OCI-LY7 (cell line): ENCODE results near the gene FGD5. TPM values are rescaled to one million over a fixed set of nuclear protein-coding genes. Genes with fewer than 3 reads are reported as not detected.

ENCODE experiments used
- BruUV-seq: library from RNA; stranded (reverse); fragments of 400-500 nt; replicated peaks from 2 replicates; lab custom pipeline; 2021; lab: Mats Ljungman, UMichigan
- CTCF ChIA-PET: fragments of 300-600 bp; sonication (Branson Sonifier 250); formaldehyde crosslinking; loops from one replicate; lab custom pipeline; 2022; ENCODE audit warnings: antibody characterized with exemption; ENCODE audit not compliant: unreplicated experiment; lab: Charles Lee
- POLR2A ChIA-PET: fragments of 300-600 bp; sonication (Branson Sonifier 250); formaldehyde crosslinking; loops from one replicate; lab custom pipeline; 2022; ENCODE audit warnings: antibody characterized with exemption; lab: Charles Lee
- DNase-seq: peaks from one replicate; pipeline ENCODE4 v3.0.0-alpha.2; 2015; ENCODE audit warnings: low spot score
- H2AFZ ChIP-seq: fragments of 200-600 bp; sonication (generic), shearing (Covaris generic); 2 replicates; pipeline ENCODE4 v1.6.1; 2014; ENCODE audit warnings: mild to moderate bottlenecking, antibody characterized with exemption, low read length, moderate library complexity
- H3K27ac ChIP-seq: fragments of 200-600 bp; sonication (generic); 2 replicates; pipeline ENCODE4 v1.5.1; 2014; ENCODE audit warnings: mixed run types, low read depth, mild to moderate bottlenecking, moderate library complexity, low read length, inconsistent platforms; ENCODE audit not compliant: poor library complexity, severe bottlenecking
- H3K36me3 ChIP-seq: fragments of 200-600 bp; sonication (generic); 2 replicates; pipeline ENCODE4 v1.6.1; 2014; ENCODE audit warnings: mild to moderate bottlenecking, antibody characterized with exemption, low read length, moderate library complexity, mixed read lengths; ENCODE audit not compliant: insufficient read depth
- H3K4me1 ChIP-seq: fragments of 200-600 bp; sonication (generic); 2 replicates; pipeline ENCODE4 v1.5.1; 2014; ENCODE audit warnings: mild to moderate bottlenecking, low read length; ENCODE audit not compliant: insufficient read depth, poor library complexity, severe bottlenecking
- H3K4me2 ChIP-seq: fragments of 200-600 bp; sonication (generic); 2 replicates; pipeline ENCODE4 v1.6.1; 2014; ENCODE audit warnings: mild to moderate bottlenecking, low read length
- H3K4me3 ChIP-seq: fragments of 200-600 bp; sonication (generic); 2 replicates; pipeline ENCODE4 v1.5.1; 2014; ENCODE audit warnings: mild to moderate bottlenecking, low read depth, low read length; ENCODE audit not compliant: poor library complexity, severe bottlenecking
- H3K79me2 ChIP-seq: fragments of 200-600 bp; sonication (generic); 2 replicates; pipeline ENCODE4 v1.6.1; 2016; ENCODE audit warnings: low read depth, mild to moderate bottlenecking, low read length, moderate library complexity, mixed read lengths; ENCODE audit not compliant: insufficient read depth
- H3K9me2 ChIP-seq: fragments of 200-600 bp; sonication (generic); 2 replicates; pipeline ENCODE4 v1.6.1; 2016; ENCODE audit warnings: mild to moderate bottlenecking, low read length, mixed read lengths; ENCODE audit not compliant: insufficient read depth
- H3K9me3 ChIP-seq: fragments of 200-600 bp; sonication (generic); 2 replicates; pipeline ENCODE4 v1.6.1; 2014; ENCODE audit warnings: mild to moderate bottlenecking, mixed run types, low read length, mixed read lengths
- H4K20me1 ChIP-seq: fragments of 200-600 bp; sonication (generic); 2 replicates; pipeline ENCODE4 v1.6.1; 2014; ENCODE audit warnings: mild to moderate bottlenecking, antibody characterized with exemption, low read length, moderate library complexity, mixed read lengths; ENCODE audit not compliant: insufficient read depth
- EZH2phosphoT487 ChIP-seq: fragments of 200-600 bp; sonication (generic); IDR thresholded peaks from 2 replicates; pipeline ENCODE4 v1.6.1; 2018; ENCODE audit warnings: low read depth, borderline replicate concordance, mild to moderate bottlenecking, mixed run types, antibody characterized with exemption, low read length, moderate library complexity, mixed read lengths
- intact Hi-C: fragments of 100-400 bp; cut with micrococcal nuclease; formaldehyde crosslinking; loops from one replicate; pipeline ENCODE4 v1.10.0; 2022; ENCODE audit not compliant: unreplicated experiment
- total RNA-seq, 2 experiments: library from RNA; depleted of rRNA in 1 of 2; stranded (reverse); fragments of >200 nt in 1 of 2; shearing (Covaris generic) in 1 of 2; gene quantifications; 2 replicates each; pipeline ENCODE4 v1.2.3, GENCODE V29; 2014 to 2022
- TF ChIP-seq, protein P1 (sequence below): fragments of 200-600 bp; sonication (generic); conservative IDR thresholded peaks from 2 replicates; pipeline ENCODE4 v1.5.1; 2014; ENCODE audit warnings: mild to moderate bottlenecking, antibody characterized with exemption, low read length, moderate library complexity, mixed read lengths

Gene FGD5
- total RNA-seq, 2 experiments from 2014 or later = 0.09 to 0.21 TPM

DNA sequence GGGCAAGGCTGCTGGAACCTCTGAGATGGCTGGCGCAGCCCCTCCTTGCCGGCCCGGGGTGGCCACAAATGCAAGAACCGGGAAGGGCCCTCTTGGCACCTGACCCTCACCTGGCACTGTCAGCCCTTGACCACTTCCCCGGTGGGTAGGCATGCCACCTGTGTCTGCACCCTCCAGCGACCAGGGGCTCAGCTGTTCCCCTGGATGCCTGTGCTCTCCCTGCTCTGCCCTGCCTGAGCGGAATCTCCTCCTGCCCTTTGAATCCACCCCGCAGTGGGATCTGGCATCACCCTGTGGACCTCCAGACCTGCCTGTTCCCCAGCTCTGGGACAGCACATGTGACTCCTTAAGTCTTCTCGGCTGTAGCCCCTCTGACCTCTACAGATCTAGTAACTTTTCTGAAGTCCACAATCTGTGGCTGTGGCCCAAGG lies 26.1 kb upstream of the FGD5 start:
- no peak for DNase-seq
- Histone ChIP-seq H2AFZ (no peak overlapping the region), H3K9me2 (no peaks in the 10 kb centered on the region), H3K4me1 (no peaks in the 10 kb centered on the region), H3K4me3 (no peak overlapping the region), H3K36me3 (no peaks in the 10 kb centered on the region), H3K9me3 (no peaks in the 10 kb centered on the region), H3K27ac (no peak overlapping the region), H3K4me2 (no peak overlapping the region), H3K79me2 (no peaks in the 10 kb centered on the region), H4K20me1 (no peaks in the 10 kb centered on the region)
- ChIA-PET CTCF (interaction anchor here (0.5 kb wide), 1 partner anchor 317 kb away, joined by 3 read pairs; no protein-coding TSS in a partner anchor), POLR2A (interaction anchor here (0.5 to 0.6 kb wide), 2 partner anchors 119 to 237 kb away, joined by 3 to 5 read pairs; no protein-coding TSS in a partner anchor)
- no peak for TF ChIP-seq EZH2phosphoT487
- TF ChIP-seq, protein P1, sequence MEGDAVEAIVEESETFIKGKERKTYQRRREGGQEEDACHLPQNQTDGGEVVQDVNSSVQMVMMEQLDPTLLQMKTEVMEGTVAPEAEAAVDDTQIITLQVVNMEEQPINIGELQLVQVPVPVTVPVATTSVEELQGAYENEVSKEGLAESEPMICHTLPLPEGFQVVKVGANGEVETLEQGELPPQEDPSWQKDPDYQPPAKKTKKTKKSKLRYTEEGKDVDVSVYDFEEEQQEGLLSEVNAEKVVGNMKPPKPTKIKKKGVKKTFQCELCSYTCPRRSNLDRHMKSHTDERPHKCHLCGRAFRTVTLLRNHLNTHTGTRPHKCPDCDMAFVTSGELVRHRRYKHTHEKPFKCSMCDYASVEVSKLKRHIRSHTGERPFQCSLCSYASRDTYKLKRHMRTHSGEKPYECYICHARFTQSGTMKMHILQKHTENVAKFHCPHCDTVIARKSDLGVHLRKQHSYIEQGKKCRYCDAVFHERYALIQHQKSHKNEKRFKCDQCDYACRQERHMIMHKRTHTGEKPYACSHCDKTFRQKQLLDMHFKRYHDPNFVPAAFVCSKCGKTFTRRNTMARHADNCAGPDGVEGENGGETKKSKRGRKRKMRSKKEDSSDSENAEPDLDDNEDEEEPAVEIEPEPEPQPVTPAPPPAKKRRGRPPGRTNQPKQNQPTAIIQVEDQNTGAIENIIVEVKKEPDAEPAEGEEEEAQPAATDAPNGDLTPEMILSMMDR = no peak
- intact Hi-C loops = no loop called here
- no TSS peak for BruUV-seq

DNA sequence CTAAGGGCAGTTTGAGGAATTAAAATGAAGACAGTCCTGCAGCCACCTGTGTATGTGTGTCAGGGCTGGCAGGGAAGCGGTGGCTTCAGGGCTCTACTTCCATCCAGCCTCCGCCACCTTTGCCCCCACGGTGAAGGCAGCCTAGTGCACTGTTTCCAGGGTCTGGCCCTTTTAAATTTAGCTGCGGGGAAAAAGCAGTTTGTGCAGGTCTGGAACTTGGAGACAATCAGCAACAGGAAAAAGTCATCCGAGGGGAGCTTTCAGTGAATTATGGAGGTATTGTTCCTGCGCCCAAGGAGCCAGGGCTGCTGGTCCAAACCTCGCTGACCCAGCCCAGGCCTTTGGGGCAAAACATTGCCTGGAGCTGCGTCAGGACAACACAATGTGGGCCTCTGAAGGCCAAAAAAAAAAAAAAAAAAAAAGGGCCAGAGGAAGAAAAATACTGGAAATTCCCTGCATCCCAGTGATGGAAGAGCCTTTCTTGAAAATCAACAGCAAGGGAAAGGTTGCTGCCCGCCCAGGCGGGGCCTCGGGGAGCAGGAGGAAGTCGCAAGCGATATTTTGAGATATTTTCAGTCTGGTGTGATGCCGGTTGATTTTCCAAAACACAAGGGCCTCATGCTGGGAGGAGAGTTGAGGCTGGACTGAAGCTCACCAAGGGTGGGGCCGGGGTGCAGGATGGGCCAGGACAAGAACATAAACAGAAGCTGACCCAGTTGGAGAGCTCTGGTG lies 25.5 kb upstream of the FGD5 start:
- H3K4me3 ChIP-seq = no peak overlapping the region
- no peak overlapping the region for H3K27ac ChIP-seq
- H3K9me2 ChIP-seq = no peaks in the 10 kb centered on the region
- H4K20me1 ChIP-seq = no peaks in the 10 kb centered on the region
- POLR2A ChIA-PET = interaction anchor here (0.5 to 0.6 kb wide), 2 partner anchors 119 to 236 kb away, joined by 3 to 5 read pairs; no protein-coding TSS in a partner anchor
- no peak overlapping the region for H2AFZ ChIP-seq
- no peaks in the 10 kb centered on the region for H3K36me3 ChIP-seq
- CTCF ChIA-PET = interaction anchor here (0.5 kb wide), 1 partner anchor 318 kb away, joined by 3 read pairs; no protein-coding TSS in a partner anchor
- intact Hi-C loops = no loop called here
- H3K4me2 ChIP-seq = no peak overlapping the region
- H3K79me2 ChIP-seq = no peaks in the 10 kb centered on the region
- no peaks in the 10 kb centered on the region for H3K9me3 ChIP-seq
- TF ChIP-seq, protein P1 = no peak
- DNase-seq = no peak
- no TSS peak for BruUV-seq
- no peaks in the 10 kb centered on the region for H3K4me1 ChIP-seq

DNA sequence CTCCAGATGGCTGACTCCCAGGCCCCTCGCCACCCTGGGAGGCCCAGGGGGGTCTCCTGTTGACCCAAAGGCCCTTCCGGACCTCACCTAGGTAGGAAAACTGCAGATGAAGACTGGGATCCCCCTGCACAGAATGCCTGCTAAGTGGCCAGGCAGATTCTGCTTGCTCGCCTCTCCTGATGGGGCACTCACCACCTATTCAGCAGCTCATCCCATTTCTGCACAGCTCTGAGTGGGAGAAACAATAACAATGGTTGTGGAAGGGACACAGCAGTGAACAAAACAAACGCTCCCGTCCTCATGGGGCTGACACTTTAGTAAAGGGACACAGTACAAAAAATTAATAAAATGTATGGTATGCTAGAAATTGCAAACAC lies 24.9 kb upstream of the FGD5 start:
- Histone ChIP-seq H3K4me2 (no peak overlapping the region), H3K4me1 (no peaks in the 10 kb centered on the region), H3K9me3 (no peaks in the 10 kb centered on the region), H4K20me1 (no peaks in the 10 kb centered on the region), H3K4me3 (no peak overlapping the region), H3K79me2 (no peaks in the 10 kb centered on the region), H3K36me3 (no peaks in the 10 kb centered on the region), H3K9me2 (no peaks in the 10 kb centered on the region), H3K27ac (no peak overlapping the region), H2AFZ (no peak overlapping the region)
- intact Hi-C loops = no loop called here
- BruUV-seq = no TSS peak
- DNase-seq = no peak
- CTCF ChIA-PET = no interaction called here
- TF ChIP-seq, protein P1 = no peak
- no peak for TF ChIP-seq EZH2phosphoT487
- POLR2A ChIA-PET = no interaction called here
